T47D (cell line): Measurements from ENCODE around the gene ACOT2.
"Not testable (repeated sequence)": the region's sequence is repeated elsewhere in the genome, so short reads cannot be mapped to it uniquely, and the experiment has no call there.

Source experiments
- DNase-seq, 2 experiments: peaks; one replicate each; pipeline versions ENCODE4 v3.0.0 to v3.0.0-alpha.2; 2011 to 2012; ENCODE audit warnings: low read depth in 1 of 2, low spot score in 1 of 2
- JUND ChIP-seq: IDR thresholded peaks from 2 replicates; pipeline ENCODE4 v1.6.1; 2012; ENCODE audit warnings: low read depth
- in situ Hi-C: cut with HindIII; loops from 2 replicates; pipeline ENCODE4 v1.10.0; 2016; ENCODE audit warnings: low sequenced_read_pairs, low pct_unique_long_range_greater_than_20kb

ACOT2 gene, protein sequence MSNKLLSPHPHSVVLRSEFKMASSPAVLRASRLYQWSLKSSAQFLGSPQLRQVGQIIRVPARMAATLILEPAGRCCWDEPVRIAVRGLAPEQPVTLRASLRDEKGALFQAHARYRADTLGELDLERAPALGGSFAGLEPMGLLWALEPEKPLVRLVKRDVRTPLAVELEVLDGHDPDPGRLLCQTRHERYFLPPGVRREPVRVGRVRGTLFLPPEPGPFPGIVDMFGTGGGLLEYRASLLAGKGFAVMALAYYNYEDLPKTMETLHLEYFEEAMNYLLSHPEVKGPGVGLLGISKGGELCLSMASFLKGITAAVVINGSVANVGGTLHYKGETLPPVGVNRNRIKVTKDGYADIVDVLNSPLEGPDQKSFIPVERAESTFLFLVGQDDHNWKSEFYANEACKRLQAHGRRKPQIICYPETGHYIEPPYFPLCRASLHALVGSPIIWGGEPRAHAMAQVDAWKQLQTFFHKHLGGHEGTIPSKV

DNA sequence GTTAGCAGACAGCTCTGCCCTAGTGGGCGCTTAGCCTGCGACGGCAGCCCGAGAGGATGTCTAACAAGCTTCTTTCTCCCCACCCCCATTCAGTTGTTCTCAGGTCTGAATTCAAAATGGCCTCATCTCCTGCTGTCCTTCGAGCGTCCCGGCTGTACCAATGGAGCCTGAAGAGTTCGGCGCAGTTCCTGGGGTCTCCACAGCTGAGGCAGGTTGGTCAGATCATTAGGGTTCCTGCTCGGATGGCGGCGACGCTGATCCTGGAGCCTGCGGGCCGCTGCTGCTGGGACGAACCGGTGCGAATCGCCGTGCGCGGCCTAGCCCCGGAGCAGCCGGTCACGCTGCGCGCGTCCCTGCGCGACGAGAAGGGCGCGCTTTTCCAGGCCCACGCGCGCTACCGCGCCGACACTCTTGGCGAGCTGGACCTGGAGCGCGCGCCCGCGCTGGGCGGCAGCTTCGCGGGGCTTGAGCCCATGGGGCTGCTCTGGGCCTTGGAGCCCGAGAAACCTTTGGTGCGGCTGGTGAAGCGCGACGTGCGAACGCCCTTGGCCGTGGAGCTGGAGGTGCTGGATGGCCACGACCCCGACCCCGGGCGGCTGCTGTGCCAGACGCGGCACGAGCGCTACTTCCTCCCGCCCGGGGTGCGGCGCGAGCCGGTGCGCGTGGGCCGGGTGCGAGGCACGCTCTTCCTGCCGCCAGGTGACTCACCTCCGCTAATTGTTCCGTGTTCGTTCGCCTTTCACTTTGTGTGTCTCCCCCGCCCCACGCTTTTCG, at the start of gene ACOT2:
Gene ACOT2 (plus strand): TSS at position 29 of the 774 bp plus-strand sequence. CDS start 28 bp downstream, at position 57.
- in situ Hi-C loops, result not testable (repeated sequence)
- DNase-seq, result peak; percentile 83 to 97
- 0 out of 2 replicates have a peak, but pooled peaks have one; percentile 26 for TF ChIP-seq JUND

DNA sequence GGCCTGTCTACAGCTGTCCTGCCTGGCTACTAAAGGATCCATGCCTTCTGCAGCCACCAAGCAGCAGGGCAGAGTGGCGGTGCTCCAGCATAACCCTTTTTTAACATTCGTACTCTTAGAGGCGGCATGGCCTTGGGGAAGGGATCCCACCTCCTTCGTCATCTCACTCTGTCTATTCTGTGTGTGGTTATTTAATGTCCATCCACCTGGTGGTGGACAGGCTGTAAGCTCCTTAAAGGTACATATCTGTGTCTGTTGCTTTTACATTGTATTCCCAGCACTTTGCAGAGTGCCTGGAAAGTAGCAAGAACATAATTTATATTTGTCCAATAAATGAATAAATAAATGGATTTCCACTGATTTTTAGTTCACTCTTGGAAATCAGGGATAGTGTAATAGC, 47.8 kb upstream of the ACOT2 start:
- in situ Hi-C loops, result no loop called here
- DNase-seq, result no peak
- TF ChIP-seq JUND, result no peak

DNA sequence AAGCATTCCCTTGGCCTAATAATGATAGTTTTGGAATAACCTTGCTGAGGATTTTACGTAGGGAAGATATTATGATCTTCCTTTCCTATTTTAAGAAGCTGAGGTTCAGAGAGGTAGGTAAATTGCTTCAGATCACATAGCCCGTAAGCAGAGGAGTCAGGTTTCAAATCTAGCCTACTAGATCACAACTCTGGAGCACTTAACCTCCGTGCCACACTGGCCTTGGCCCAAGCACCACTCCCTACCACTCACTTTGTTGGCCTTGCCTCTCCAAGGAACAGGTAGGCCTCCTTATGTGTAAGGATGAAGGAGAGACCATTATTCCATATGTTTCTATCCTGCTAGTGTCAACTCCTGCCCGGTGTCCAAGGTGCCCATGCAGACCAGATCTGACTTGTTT, 44.5 kb upstream of the ACOT2 start:
- no peak for DNase-seq
- no peak for TF ChIP-seq JUND
- in situ Hi-C loops, result no loop called here

DNA sequence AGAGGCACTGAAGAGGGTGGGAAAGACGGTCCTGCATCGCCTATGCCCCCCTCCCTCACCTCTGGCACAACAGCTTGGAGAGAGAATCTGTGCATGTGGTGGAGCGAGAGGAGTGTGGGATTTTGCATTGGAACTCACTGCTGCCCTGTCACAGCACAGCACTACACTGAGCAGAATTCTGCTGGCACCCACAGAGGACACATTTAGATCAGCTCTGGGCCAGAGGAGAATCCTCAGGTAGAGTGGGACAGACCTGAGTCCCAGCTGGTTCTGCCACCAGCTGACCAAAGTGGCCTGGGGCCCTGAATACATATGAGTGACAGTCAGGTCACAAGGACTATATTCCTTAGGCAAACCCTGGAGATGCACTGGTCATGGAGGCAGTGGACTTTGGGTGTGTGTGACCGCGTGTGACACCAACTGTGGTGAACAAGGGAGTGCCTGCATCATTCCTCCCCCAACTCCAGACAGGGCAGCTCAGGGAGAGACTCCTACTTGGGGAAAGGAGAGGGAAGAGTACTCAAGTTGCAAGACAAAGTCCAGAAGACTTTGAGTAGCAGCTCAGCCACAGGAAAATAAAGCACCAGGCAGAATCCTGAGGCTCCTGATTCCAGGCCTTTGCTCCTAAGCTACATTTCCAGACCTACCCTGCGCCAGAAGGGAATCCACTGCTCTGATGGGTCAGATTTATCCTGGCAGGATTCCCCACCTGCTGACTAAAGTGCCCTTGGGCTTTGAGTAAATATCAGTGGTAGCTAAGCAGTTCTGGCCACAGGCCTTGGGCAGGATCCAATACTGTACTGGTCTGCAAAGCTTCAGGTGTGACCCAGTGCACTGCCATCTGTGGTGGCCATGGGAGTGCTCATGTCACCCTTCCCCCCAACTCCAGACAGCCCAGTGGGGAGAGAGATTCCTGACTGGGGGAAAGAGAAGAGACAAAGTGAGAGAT, 42.7 kb upstream of the ACOT2 start:
- TF ChIP-seq JUND, result peak; percentile 54; the same call in 1 of the 2 replicates
- DNase-seq, result peak; percentile 29 to 94
- in situ Hi-C loops, result no loop called here

DNA sequence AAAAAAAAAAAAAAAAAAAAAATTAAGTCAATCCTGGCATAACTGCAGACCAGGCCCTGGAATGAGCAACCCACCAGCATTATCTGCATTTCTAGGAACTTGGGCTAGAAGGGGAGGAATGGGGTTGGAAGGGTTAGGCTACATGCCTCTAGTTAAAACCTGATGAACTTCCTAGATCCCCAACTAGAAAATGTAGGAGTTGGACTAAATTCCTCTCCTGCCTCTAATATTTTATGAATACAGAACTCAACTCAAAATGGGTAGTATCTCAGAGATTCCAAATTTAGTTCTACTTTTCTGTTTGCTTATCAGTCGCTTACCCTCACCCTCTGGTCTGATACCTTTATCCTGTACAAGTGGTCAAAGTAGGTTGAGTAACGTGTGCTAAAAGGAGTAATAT, 39.7 kb upstream of the ACOT2 start:
- in situ Hi-C loops, DNase-seq: not testable (repeated sequence)

DNA sequence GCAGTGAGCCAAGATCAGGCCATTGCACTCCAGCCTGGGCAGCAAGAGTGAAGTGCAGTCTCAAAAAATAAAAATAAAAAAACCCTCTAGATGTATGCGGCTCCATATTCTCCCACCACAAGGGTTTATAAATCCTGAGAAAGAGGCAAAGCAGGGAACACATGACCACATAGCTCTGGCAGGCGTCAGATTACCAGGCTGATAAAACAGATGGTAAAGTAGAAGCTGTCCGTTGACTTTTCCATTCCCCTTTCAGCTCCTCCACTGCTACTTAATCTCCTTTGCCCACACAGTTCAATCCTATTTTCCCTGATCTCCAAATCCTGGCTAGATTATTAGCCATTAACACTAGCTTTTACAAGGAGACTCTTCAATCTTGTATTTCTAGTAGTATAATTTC, 37.0 kb upstream of the ACOT2 start:
- in situ Hi-C loops, result not testable (repeated sequence)
- DNase-seq, result peak in 1 of 2 experiments; percentile 71

DNA sequence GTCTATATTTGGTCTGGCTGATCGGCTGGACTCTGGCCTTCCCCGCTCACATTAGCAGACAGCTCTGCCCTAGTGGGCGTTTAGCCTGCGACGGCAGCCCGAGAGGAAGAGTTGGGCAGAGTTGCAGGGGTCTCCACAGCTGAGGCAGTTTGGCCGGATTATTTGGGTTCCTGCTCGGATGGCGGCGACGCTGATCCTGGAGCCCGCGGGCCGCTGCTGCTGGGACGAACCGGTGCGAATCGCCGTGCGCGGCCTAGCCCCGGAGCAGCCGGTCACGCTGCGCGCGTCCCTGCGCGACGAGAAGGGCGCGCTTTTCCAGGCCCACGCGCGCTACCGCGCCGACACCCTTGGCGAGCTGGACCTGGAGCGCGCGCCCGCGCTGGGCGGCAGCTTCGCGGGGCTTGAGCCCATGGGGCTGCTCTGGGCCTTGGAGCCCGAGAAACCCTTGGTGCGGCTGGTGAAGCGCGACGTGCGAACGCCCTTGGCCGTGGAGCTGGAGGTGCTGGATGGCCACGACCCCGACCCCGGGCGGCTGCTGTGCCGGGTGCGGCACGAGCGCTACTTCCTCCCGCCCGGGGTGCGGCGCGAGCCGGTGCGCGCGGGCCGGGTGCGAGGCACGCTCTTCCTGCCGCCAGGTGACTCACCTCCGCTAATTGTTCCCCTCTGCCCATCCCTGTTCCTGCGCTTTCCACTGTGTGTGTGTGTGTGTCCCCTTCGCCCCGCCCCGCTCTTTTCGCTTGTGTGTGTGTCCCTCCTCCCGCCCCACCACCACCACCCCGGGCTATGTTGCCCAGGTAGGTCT, 31.6 kb upstream of the ACOT2 start:
- DNase-seq, result peak; percentile 55 to 96
- in situ Hi-C loops, result not testable (repeated sequence)

DNA sequence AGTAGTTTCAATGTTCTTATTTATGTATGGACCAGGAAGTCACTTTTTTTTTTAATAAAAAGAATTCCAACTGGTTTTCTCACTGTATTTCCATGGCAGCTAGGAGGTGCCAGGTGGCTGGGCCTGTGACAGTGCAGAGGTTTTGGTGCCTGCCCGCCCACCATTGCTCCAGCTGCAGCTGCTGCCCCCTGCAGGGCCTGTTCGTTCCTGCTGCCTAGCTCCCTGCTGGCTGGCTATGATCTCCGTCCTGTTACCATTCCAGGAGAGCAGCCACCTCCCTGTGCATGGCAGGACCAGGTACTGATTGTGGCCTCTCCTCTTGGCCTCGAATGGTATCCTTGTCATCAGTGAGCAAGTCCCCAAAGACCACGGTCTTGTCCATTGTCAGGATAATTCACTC, 30.0 kb upstream of the ACOT2 start:
- in situ Hi-C loops, result not testable (repeated sequence)
- peak in 1 of 2 experiments; percentile 59 for DNase-seq

DNA sequence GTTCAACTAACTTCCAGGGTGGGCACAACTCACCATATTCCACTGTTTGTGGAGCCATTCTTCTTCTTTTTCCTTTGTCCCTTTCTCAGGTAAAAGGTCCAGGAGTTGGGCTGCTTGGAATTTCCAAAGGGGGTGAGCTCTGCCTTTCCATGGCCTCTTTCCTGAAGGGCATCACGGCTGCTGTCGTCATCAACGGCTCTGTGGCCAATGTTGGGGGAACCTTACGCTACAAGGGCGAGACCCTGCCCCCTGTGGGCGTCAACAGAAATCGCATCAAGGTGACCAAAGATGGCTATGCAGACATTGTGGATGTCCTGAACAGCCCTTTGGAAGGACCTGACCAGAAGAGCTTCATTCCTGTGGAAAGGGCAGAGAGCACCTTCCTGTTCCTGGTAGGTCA, 26.1 kb upstream of the ACOT2 start:
- DNase-seq, result peak in 1 of 2 experiments; percentile 87
- in situ Hi-C loops, result not testable (repeated sequence)

DNA sequence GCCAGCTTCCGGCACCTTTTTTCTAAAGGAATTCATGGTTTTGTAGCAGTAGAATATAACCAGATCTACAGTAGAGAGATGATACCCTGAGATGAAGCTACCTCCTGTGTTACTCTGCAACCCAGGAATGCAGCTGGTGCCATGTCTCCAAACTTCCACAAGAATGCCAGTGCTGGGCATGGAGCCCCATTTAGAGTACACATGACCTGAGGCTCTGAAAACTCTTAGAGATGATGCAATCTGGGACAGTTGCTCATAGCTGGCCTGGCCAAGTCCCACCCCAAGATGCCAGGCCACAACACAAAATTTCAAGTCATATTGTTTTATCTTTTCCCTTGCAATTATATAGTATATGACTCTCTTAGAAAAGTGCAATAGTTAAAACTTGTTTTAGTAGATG, 23.7 kb upstream of the ACOT2 start:
- DNase-seq, in situ Hi-C loops: not testable (repeated sequence)

DNA sequence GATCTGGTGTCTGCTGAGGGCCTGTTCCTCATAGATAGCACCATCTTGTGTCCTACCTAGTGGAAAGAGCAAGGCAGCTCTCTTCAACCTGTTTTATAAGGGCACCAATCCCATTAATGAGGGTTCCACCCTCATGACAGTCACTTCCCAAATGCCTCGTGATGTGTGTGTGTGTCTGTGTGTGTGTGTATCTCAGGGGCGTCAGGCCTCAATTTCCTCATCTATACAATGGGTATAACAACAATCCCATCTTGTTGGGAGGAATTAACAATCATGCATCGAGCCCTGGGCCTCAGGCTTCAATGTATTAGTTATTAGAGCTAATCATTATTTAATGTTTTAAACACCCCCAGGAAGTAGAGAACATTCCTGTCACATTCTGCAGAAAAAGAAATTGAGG, 19.9 kb upstream of the ACOT2 start:
- DNase-seq, in situ Hi-C loops: not testable (repeated sequence)

DNA sequence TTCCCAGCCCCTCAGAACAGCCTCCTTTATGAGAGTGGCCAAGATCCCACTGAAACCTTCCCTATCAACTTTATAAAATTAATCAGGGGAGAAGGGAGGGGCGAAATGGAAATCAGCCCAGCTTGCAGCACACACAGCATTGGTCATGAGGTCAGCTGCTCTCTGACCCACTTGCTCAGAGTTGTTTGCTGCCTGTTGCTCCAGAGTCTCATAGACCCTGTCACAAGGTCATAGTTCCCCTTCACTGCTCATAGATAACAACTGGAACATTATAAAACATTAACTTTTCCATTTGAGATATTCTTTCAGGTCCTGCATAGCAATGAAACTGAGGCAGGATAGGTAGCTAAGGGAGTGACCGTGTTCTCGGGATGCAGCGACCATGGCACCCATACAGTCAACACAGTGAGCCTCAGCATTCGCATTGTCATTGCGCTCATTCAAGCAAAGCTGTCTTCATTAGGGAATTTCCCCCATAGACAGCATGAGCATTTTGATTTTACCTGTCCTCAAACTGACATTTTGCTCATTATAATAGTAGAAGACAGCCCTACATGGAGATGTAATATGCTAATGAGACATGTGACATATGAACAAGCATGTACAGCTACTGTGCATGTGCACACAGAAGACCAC, 19.0 kb upstream of the ACOT2 start:
- in situ Hi-C loops, result not testable (repeated sequence)

More for the DNA sequence above, 19.0 kb upstream of the ACOT2 start:
- DNase-seq, result not testable (repeated sequence)
